Measurements from ENCODE around the gene SUPT6H. TPM values are rescaled to one million over a fixed set of nuclear protein-coding genes. Genes with fewer than 3 reads are reported as not detected.

The SUPT6H gene
- total RNA-seq, 1 donor: 46.8 TPM

DNA sequence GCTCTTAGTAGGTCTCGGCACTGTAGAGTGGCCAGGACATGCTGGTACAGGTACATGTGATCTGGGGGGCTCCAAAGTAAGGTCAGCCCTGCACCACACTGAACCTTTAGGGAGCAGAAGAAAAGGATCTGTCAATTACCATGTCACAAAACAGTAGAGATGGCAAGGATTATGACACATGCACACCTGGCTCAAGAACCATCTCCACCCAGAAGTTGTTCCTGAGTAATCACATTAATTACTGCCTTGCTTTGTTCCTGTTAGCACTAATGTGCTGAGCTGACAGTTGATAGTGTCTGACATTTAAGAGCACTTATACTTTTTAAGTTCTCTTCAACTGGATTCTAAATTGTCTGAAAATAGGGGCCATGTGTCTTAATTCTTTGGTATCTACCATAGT, 26.5 kb upstream of the SUPT6H start:
- no peak for DNase-seq (ENCODE audit: low read depth)
- TF ChIP-seq, protein P1, sequence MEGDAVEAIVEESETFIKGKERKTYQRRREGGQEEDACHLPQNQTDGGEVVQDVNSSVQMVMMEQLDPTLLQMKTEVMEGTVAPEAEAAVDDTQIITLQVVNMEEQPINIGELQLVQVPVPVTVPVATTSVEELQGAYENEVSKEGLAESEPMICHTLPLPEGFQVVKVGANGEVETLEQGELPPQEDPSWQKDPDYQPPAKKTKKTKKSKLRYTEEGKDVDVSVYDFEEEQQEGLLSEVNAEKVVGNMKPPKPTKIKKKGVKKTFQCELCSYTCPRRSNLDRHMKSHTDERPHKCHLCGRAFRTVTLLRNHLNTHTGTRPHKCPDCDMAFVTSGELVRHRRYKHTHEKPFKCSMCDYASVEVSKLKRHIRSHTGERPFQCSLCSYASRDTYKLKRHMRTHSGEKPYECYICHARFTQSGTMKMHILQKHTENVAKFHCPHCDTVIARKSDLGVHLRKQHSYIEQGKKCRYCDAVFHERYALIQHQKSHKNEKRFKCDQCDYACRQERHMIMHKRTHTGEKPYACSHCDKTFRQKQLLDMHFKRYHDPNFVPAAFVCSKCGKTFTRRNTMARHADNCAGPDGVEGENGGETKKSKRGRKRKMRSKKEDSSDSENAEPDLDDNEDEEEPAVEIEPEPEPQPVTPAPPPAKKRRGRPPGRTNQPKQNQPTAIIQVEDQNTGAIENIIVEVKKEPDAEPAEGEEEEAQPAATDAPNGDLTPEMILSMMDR (IDR thresholded peaks at IDR 0.05; ENCODE audit: insufficient read depth, low read length): no peak
- H3K4me3 ChIP-seq (ENCODE audit: low read depth, low read length): no peak overlapping the region

- H3K4me3 ChIP-seq (ENCODE audit: low read depth, low read length): no peak overlapping the region
- TF ChIP-seq, protein P1 (IDR thresholded peaks at IDR 0.05; ENCODE audit: insufficient read depth, low read length): no peak
Measured at GRCh38 chr17:28641579-28641978, 20.4 kb upstream of the SUPT6H start.

GRCh38 chr17:28643983-28644786, 17.8 kb upstream of the SUPT6H start:
- peak overlapping the region; percentile 95 for H3K4me3 ChIP-seq (ENCODE audit: low read depth, low read length)
- TF ChIP-seq, protein P1 (IDR thresholded peaks at IDR 0.05; ENCODE audit: insufficient read depth, low read length): peak; percentile 60
- DNase-seq (ENCODE audit: low read depth): peak; percentile 62

More at GRCh38 chr17:28641579-28641978, 20.4 kb upstream of the SUPT6H start:
- DNase-seq (ENCODE audit: low read depth): no peak

DNA sequence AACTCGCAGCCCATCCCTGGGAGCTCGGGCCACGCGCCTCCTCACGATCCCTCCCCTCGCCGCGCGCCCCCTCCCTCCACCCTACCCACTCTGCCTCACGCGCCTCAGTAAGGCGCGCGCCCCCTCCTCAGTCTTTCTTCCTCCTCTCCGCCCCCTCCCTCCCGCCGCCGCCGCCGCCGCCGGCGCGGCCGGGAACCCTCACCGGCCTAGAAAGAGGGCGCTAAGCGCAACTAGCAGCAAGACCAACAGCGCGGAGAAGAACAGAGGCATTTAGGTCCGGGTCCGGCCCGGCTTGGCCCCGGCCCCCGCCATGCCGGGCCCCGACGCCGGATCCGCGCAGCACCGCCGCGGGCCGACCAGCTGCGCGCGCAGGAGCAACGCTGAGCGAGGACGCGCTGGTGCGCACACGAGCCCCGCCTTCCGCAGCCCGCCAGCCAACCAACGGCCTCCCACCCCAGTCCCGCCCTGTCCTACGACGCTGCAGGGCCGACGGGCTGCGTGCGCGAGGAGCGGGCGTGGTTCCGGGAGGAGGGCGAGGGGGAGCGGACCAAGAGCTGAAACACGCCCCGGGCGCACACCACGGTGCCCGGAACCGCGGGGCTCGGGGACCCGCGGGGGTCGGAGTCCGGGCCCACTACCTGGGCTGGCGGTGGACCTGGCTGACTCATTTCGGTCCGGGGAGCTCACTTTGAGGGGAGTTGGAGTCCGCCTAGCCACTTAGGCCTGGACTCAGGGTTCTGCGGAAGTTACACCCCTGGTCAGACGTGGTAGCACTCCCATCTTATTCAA, 17.0 kb upstream of the SUPT6H start, which contains the start of gene BLTP2:
TSS of gene BLTP2 (minus strand) at position 372 of the 789 bp plus-strand sequence. CDS start at position 270, 102 bp downstream.
- H3K4me3 ChIP-seq (ENCODE audit: low read depth, low read length): peak within 1 kb of the TSS; percentile 95
- TF ChIP-seq, protein P1 (IDR thresholded peaks at IDR 0.05; ENCODE audit: insufficient read depth, low read length): no peak
- DNase-seq (ENCODE audit: low read depth): peak; percentile 92

- TF ChIP-seq, protein P1 (IDR thresholded peaks at IDR 0.05; ENCODE audit: insufficient read depth, low read length): no peak
- peak overlapping the region; percentile 74 for H3K4me3 ChIP-seq (ENCODE audit: low read depth, low read length)
- DNase-seq (ENCODE audit: low read depth): no peak
Measured at GRCh38 chr17:28645576-28645939, 16.4 kb upstream of the SUPT6H start.

DNA sequence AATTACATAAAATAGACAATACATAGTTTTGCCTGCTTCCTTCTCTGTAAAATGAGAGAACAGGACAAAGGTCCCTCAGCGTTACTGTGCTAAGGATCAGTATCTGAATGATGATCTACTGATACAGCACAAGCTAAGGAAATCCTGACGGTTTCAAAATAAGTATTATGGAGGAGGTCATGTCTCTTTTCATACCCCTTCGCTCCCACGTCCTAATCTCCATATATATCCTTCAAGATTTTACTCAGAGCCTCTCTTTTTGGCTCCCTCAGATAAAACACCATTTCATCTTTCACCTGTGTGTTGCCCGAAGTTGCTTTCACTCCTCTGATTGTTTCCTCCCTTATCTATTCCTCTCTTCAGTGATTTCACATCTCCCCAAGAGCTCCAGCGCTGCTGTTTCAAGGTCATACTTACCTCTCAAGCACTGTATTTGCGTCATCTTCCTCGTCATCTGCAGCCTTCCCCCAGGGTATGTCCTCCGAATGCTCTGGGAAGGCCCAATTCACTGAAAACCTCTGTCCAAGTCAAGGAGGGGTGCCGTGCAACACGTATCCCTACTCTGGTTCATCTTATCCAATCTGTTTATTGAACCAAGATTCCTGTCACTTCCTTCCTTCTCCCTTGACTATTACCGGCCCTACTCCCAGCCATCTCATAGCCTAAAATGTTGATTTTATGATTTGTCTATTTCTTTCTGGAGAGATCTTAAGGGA, 15.8 kb upstream of the SUPT6H start:
- TF ChIP-seq, protein P1 (IDR thresholded peaks at IDR 0.05; ENCODE audit: insufficient read depth, low read length): no peak
- DNase-seq (ENCODE audit: low read depth): peak; percentile 2
- H3K4me3 ChIP-seq (ENCODE audit: low read depth, low read length): no peak overlapping the region

All from fibroblast of the aortic adventitia (primary cell).